NCI-H1105 (cell line): ENCODE data around the gene FAM227B.
"Not testable (repeated sequence)": the region's sequence is repeated elsewhere in the genome, so short reads cannot be mapped to it uniquely, and the experiment has no call there.

Source experiments
- DNase-seq: peaks from one replicate; lab custom pipeline; 2025; lab: John Stamatoyannopoulos, UW

FAM227B gene

DNA sequence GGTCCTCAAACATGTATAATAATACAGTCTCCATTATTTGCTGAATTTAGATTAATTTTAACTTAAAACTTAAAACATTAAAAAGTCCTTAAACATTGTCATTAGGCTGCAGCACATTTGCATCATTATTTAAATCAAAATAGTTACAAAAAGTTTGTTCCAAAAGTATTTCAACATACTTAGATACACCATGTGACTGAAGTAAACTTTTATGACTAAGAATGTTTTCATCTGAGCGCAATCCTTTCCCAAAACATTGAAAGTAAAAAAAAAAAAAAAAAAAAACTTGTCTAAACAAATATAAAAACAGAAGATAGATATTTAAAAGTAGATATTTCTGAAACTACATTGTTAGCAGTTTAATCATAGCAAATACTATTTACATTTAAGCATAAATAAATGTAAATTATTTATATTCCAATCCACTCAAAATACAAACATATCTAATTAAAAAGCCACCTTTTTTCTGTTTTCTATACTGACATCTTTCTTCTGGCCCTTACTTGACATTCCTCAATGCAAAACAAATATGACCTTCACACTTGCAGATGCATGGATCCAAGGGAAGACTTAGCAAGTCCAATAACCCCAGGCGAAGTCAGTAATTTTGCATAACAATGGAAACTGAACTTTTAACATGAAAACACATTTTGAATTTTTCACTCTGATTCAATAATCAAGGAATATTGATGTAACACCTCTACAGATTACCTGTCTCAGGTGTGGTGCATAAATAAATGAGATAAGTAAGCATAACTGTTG is 10.3 kb downstream of the FAM227B start:
- no peak for DNase-seq

GRCh38 chr15:49606594-49606993 is 14.0 kb downstream of the FAM227B start:
- DNase-seq, result no peak

DNA sequence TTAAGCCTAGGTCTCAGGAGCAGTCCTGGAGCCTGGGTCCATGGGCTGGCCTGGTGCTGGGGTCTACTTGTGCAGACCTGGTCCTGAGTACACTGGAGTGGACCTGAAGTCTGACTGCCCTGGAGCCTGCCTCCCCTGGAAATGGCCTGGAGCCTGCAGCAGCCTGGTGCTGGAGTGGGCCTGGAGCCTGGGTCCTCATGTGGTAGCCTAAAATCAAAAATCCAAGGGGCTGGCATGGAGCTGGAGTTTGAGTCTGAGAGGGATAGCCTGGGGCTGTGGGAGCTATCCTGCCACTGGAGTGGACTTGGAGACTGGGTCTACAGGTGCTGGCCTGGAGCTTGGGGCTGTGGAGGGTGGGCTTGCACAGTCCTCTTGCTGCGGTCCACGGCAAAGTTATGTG is 15.0 kb downstream of the FAM227B start:
- no peak for DNase-seq

GRCh38 chr15:49604625-49605409 is 15.8 kb downstream of the FAM227B start:
- no peak for DNase-seq

GRCh38 chr15:49592829-49593316 is 27.7 kb downstream of the FAM227B start:
- DNase-seq, result not testable (repeated sequence)

DNA sequence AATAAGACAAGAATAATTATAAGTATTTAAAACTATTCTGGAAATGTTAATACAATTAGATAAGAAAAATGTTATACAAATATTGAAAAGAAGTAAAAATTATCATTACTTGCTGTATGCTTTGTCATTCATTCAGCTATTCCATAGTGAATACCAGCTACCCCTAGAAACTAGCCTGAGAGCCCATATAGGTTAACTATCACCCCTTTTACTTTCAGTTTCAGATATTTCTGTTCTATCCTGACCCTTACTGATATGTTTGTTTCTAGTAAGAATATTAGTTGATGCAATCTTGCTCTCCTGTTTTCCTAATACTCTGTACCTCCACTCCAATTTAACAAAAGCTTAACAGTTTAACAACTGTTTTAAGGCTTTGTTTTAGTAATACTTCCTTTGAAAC is 31.6 kb downstream of the FAM227B start:
- DNase-seq, result no peak

DNA sequence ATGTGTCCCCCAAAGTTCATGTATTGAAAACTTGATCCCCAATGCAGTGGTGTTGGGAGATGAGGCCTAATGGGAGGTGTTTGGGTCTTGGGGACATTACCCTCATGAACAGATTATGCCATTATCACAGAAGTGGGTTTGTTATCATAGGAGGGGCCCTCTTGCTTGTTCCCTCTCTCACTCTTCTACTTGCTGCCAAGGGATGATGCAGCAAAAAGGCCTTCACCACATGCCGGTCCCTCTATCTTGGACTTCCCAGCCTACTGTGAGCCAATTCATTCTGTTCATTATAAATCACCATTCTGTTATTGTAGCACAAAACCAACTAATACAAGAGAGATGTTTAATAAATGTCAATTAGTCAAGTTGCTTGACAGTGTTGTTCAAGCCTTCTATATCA is 47.2 kb downstream of the FAM227B start:
- no peak for DNase-seq

- DNase-seq, result no peak
Measured at GRCh38 chr15:49570672-49571071, 49.9 kb downstream of the FAM227B start.

DNA sequence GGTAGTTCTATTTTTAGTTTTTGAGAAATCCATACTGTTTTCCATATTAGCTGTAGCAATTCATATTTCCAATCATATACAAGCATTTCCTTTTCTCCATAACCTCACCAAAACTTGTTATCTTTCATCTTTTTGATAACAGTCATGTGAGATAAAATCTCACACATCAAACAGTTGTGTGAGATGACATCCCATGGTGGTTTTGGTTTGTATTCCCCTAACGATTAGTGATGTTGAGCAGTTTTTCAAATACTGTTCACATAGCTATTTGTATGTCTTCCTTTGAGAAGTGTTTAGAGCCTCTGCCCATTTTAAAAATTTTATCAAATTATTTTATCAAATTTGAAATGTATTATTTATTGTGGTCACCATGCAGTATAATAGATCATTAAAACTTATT is 50.4 kb downstream of the FAM227B start:
- DNase-seq, result no peak

DNA sequence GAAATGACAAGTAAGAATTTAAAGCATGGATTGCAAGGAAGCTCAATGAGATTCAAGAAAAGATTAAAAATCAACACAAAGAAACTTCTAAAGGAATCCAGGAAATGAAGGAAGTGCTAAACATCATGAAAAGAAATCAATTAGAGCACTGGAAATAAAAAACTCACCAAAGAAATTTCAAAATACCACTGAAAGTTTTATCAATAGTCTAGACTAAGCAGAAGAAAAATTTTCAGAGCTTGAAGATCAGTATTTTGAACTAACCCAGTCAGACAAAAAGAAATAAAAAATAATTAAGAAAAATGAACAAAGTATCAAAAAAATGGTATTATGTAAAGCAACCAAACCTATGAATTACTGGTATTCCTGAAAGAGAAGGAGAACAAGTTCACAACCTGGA is 60.6 kb downstream of the FAM227B start:
- no peak for DNase-seq

GRCh38 chr15:49558929-49559328 is 61.7 kb downstream of the FAM227B start:
- DNase-seq, result no peak

GRCh38 chr15:49556437-49556836 is 64.2 kb downstream of the FAM227B start:
- DNase-seq, result no peak

GRCh38 chr15:49550342-49550741 is 70.3 kb downstream of the FAM227B start:
- not testable (repeated sequence) for DNase-seq

DNA sequence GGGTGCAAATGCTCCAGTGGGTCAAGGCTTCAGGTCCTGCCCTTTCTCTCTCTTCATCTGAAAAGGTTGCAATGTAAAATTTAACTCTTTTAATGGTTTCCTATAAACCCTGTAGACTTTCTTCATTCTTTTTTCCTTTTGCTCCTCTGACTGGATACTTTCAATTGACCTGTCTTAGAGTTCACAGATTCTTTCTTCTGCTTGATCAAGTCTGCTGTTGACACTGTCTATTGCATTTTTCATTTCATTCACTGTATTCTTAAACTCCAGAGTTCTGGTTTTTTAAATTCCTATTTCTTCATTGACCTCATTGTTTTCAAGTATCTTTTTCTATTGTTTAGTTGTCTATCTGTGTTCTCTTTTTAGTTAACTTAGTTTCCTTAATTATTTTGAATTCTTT is 82.1 kb downstream of the FAM227B start:
- no peak for DNase-seq

DNA sequence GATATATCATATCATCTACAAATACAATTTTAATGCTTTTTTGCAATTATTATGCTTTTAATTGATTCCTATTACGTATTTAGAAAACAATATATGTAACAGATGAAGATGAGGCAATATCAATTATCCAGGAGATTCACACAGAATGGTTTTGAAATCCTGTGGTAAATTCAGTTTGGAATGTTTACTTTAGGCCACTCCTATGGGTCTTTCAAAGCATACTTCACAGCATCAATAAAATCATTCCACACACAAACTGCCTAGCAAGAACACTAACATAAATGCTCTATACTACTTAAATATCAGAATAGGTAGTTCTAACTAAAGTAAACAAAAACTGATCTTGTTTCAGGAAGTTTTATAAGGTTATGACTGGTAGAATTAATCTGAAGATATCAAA is 90.5 kb downstream of the FAM227B start:
- DNase-seq, result no peak

GRCh38 chr15:49528289-49528688 is 92.3 kb downstream of the FAM227B start:
- no peak for DNase-seq

DNA sequence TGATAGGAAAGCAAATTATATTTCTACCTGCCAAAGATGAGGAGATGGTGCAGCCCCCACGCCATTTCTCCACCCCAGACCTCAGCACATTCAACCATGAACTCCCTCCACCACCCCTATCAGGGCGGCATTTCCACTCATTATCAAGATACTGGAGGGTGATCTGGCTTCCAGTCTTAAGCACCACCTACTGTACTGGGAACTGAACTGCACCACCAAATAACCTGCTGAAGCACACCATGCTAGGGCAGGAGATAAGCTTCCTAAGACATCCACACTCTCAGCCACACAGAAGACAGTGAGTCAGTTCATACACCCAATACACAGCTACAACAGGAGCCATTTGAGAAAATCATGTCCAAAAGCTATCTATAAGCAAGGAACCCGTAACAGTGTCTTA is 98.8 kb downstream of the FAM227B start:
- no peak for DNase-seq

- not testable (repeated sequence) for DNase-seq
Measured at GRCh38 chr15:49512739-49513138, 107.9 kb downstream of the FAM227B start.

- DNase-seq, result no peak
Measured at GRCh38 chr15:49507261-49507660, 113.4 kb downstream of the FAM227B start.

- DNase-seq, result no peak
Measured at GRCh38 chr15:49506341-49506740, 114.3 kb downstream of the FAM227B start.

DNA sequence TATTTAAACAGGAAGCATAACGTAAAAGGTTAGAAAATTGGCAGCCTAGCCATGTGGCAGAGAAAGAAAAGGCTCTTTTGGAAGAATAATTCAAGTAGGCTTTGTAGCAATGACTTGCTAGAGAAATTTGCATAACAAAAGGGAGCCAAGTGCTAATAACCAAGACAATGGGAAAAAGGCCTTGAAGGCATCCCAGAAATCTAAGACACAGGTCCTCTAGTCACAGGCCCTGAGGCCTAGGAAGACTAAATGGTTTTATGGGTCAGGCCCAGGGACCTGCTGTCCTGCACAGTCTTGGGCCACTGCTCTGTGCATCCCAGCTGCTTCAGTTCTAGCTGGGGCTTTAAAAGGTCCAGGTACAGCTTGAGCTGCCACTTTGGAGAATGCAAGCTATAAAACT is 119.0 kb downstream of the FAM227B start:
- DNase-seq, result no peak

DNA sequence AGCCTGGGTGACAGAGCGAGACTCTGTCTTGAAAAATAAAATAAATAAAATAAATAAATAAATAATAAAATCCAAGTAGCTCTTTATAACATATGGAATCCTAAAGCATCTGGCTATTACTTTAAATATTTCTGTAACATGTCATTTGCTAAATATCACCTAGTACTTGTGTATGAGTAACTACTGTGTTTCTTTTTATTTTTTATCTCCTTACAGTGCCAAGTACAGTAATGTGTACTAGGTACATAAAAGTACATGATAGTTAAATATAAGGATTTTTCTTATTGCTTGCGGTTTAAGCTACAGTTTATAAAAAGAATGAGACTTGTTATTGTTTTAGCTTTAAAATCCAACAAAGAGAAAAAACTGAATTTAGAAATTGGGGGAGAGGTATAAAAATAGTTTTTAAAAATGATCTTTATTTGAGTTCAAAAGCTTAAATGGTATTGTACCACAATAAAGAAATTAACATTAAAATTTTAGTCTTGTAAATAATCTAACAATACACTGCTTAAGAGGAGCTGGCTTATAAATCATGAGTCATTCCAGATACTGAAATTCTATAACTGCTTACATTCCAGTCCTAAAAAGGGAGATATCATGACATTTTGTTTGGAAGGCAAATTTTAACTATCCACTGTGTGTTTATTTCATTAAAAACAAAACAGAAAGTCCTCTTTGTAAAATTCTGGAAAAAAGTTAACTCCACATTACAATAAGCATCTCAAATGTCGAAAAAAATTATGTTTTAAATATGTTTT is 124.4 kb downstream of the FAM227B start:
- no peak for DNase-seq

- DNase-seq, result no peak
Measured at GRCh38 chr15:49494842-49495241, 125.8 kb downstream of the FAM227B start.
